Body of pancreas (tissue), 4 donors: ENCODE results near the gene SYT6. TPM values are rescaled to one million over a fixed set of nuclear protein-coding genes. Genes with fewer than 3 reads are reported as not detected.

ENCODE experiments used
- ATAC-seq: fragments of 150-250 bp; one replicate; pipeline ENCODE4 v1.9.1; 2016
- DNase-seq, 4 donors: peaks; one replicate each; pipeline ENCODE4 v3.0.0-alpha.2; 2019
- H3K27ac ChIP-seq, 4 donors: fragments of 200-600 bp; sonication (generic); 1 replicate in 3 of 4; 2 replicates in 1 of 4; pipeline versions ENCODE4 v1.5.1 to v1.6.1; 2016 to 2019; ENCODE audit warnings: mild to moderate bottlenecking in 1 of 4, mixed read lengths in 1 of 4, moderate library complexity in 1 of 4
- H3K27me3 ChIP-seq, 2 donors: fragments of 200-600 bp; sonication (generic); one replicate each; pipeline ENCODE4 v1.6.0; 2016; ENCODE audit warnings: mild to moderate bottlenecking in 1 of 2
- H3K36me3 ChIP-seq, 2 donors: fragments of 200-600 bp; sonication (generic); replicated peaks in 1 of 2; 2 replicates each; pipeline ENCODE4 v1.5.1; 2016; ENCODE audit warnings: low read depth in 2 of 2; ENCODE audit not compliant: insufficient read depth in 1 of 2
- H3K4me1 ChIP-seq: fragments of 200-600 bp; sonication (generic); one replicate; pipeline ENCODE4 v1.6.0; 2016
- H3K4me3 ChIP-seq, 2 donors: fragments of 200-600 bp; sonication (generic); 1 replicate in 1 of 2; 2 replicates in 1 of 2; pipeline ENCODE4 v1.5.1; 2016 to 2019
- H3K9me3 ChIP-seq, 3 donors: fragments of 200-600 bp; sonication (generic); 1 replicate in 2 of 3; 2 replicates in 1 of 3; pipeline ENCODE4 v1.5.1; 2016
- POLR2A ChIP-seq, 3 donors: fragments of 450-650 bp; IDR thresholded peaks; one replicate each; pipeline ENCODE4 v1.6.1; 2016; ENCODE audit warnings: antibody characterized with exemption in 3 of 3, mild to moderate bottlenecking in 2 of 3
- WGBS, 2 donors: methylation state at CpG; one replicate each; pipeline ENCODE4 v1.1.5; 2017; 5-methylcytosine and 5-hydroxymethylcytosine counted together
- intact Hi-C: fragments of 100-400 bp; cut with DNase I; formaldehyde crosslinking; loops from one replicate; pipeline ENCODE4 v1.15.1; 2023
- total RNA-seq, 2 donors: library from RNA; depleted of rRNA; stranded (reverse); fragments of >200 nt; gene quantifications; one replicate each; pipeline ENCODE4 v1.1.0, GENCODE V29; 2016
- TF ChIP-seq, protein P1 (sequence below), 7 experiments: fragments of 450-650 bp in 4 of 7; fragments of 200-600 bp in 3 of 7; sonication (generic) in 3 of 7; IDR thresholded peaks; one replicate each; pipeline ENCODE4 v1.5.1; 2016 to 2019; ENCODE audit warnings: antibody characterized with exemption in 7 of 7

SYT6 gene
- total RNA-seq, 2 donors from 2014 or later, result 3.3 to 4.4 TPM

DNA sequence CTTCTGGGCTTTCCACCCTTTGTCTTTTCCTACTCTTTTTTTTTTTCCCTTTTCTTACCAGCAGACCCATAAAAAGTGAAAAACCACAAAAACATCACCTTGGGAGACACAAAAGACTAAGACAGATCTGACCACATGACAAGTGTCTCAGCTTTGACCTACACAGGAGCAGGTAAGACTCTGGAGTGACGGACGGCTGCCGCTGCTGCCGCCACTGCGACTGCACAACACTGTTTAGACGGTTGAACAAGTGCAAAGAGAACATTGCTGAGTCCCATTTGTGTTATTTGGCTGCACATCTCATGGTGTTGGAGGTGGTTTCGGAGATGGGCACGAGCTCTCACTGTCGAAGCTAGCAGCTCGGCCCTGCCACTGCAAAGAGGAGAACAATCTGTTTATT lies 62.0 kb downstream of the SYT6 start:
- Histone ChIP-seq H3K4me1 (no peaks in the 10 kb centered on the region), H3K27me3 (no peaks in the 10 kb centered on the region), H3K27ac (no peak overlapping the region), H3K4me3 (no peak overlapping the region), H3K36me3 (no peaks in the 10 kb centered on the region), H3K9me3 (no peaks in the 10 kb centered on the region)
- intact Hi-C loops, result no loop called here
- 73 to 82% methylated on average over 10 of the region's 10 CpGs for WGBS, 2 donors
- ATAC-seq (no peak), DNase-seq (no peak)
- no peak for TF ChIP-seq POLR2A (IDR thresholded peaks at IDR 0.05)
- TF ChIP-seq, protein P1, sequence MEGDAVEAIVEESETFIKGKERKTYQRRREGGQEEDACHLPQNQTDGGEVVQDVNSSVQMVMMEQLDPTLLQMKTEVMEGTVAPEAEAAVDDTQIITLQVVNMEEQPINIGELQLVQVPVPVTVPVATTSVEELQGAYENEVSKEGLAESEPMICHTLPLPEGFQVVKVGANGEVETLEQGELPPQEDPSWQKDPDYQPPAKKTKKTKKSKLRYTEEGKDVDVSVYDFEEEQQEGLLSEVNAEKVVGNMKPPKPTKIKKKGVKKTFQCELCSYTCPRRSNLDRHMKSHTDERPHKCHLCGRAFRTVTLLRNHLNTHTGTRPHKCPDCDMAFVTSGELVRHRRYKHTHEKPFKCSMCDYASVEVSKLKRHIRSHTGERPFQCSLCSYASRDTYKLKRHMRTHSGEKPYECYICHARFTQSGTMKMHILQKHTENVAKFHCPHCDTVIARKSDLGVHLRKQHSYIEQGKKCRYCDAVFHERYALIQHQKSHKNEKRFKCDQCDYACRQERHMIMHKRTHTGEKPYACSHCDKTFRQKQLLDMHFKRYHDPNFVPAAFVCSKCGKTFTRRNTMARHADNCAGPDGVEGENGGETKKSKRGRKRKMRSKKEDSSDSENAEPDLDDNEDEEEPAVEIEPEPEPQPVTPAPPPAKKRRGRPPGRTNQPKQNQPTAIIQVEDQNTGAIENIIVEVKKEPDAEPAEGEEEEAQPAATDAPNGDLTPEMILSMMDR (IDR thresholded peaks at IDR 0.05), result no peak

DNA sequence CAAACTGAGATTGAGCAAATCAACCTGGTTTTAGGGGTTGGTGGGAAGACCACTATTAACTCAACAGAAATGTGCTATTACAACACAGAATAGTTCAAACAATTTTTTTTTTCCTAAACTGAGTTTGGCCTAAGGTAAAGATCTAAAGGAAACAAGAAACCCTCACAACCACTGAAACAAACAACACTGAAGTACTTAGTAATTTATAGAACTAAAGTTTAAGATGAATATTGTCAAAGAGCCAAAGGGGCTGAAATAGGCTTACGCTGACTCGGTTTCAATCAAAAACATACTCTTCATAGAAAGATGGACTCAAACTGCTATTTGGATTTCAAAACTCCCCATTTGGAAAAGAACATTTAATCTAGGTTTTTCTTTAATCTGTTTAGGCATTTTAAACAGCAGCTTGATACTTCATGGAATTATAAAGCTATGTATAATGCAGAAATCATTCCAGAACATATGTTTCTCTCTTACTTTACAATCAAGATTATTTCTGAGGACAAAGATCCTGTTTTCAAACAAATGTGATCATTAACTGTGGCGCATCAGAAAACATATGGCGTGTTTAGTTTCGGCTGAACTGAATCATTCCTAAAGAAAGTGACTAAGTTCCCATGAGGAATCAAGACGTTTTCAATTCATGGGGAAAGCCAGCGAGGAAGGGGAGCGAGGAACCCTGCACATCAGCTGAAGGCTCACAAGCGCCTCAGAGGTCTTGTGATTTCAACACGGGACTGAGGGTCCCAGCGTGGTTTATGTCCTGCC lies 62.7 kb downstream of the SYT6 start:
- DNase-seq (no peak), ATAC-seq (no peak)
- no peaks in the 10 kb centered on the region for H3K4me1 ChIP-seq
- no peaks in the 10 kb centered on the region for H3K9me3 ChIP-seq
- H3K27ac ChIP-seq, result no peak overlapping the region
- H3K36me3 ChIP-seq, result no peaks in the 10 kb centered on the region
- WGBS, 2 donors, result 79 to 80% methylated on average over 11 of the region's 11 CpGs
- H3K27me3 ChIP-seq, result no peaks in the 10 kb centered on the region
- intact Hi-C loops, result no loop called here
- TF ChIP-seq POLR2A (IDR thresholded peaks at IDR 0.05), result no peak
- TF ChIP-seq, protein P1 (IDR thresholded peaks at IDR 0.05), result no peak
- H3K4me3 ChIP-seq, result no peak overlapping the region

DNA sequence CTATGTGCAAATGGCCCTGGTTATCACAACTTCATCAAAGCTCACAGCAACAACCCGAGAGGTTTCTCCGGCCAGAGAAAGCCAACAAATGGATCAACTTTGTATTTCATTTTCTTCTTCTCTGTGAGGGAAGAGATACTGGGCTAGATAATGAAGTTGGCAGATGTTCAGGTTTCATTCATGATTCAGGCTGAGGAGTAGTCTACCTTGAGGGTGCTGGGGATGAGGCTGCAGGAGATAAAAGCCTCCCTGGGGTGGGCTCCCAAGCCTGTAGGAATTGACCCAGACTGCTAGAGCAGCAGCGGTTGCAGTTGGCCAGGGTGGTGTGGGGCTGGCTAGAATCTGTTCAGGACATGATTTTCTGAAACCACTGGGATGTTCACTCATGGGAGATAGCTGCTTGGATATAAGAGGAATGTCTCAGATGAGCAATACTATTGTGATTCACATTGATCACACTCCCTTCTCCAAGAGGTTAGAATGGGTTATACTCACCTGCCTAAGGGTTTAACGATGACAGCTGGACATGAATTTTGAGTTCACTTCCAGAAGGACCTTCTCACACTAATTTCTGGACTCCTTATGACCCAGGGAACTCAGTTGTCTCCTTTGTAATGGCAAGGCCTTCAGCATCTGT lies 64.0 kb downstream of the SYT6 start:
- intact Hi-C loops, result no loop called here
- H3K27me3 ChIP-seq, result no peaks in the 10 kb centered on the region
- WGBS, 2 donors, result 73 to 81% methylated on average over 4 of the region's 4 CpGs
- ATAC-seq, result no peak
- H3K4me3 ChIP-seq, result no peak overlapping the region
- no peak overlapping the region for H3K27ac ChIP-seq
- H3K36me3 ChIP-seq, result no peaks in the 10 kb centered on the region
- no peak for TF ChIP-seq POLR2A (IDR thresholded peaks at IDR 0.05)
- TF ChIP-seq, protein P1 (IDR thresholded peaks at IDR 0.05), result no peak
- no peak for DNase-seq
- no peaks in the 10 kb centered on the region for H3K4me1 ChIP-seq
- no peaks in the 10 kb centered on the region for H3K9me3 ChIP-seq

DNA sequence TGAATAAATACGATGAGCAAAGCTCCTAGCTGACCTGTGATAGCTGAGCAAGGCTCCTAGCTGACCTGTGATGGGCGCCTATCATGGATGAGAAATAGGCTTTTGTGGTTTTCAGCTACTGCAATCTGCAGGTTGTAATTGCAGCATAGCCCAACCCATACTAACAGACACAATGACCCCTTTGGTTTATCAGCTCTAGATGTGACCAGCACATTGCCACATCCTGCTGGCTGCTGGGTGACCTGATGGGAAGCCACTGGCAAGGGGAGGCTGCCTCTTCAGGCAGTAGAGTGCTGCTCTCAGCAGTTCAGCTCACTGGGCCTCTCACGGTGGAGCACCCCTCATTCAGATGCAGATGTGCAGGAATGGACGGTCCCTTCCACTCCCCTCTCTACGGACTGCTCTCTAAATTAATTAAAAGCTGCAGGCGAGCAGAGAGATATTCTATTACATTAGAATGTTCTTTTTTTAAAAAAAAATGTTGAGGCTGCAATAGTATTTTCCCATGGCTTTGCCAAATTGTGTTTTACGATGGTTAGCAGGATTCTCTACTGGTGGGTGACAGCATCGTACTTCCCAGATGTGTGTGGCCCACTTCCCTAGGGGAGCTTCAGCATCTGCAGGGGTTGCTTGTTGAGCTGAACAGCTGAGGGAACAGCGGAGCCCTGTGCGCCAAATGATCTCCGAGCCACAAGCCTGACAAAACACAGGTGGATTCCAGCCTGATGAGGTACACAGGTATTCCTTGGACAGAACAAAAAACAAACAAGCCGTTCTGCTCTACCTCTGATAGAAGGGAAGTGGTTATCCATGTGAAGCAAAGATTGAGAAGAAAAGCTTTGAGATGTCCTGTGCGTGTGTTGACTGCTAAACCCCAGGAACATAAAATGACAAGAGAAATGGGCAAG lies 65.0 kb downstream of the SYT6 start:
- Histone ChIP-seq H3K4me1 (no peaks in the 10 kb centered on the region), H3K27ac (no peak overlapping the region), H3K27me3 (no peaks in the 10 kb centered on the region), H3K36me3 (no peaks in the 10 kb centered on the region), H3K4me3 (no peak overlapping the region), H3K9me3 (no peaks in the 10 kb centered on the region)
- TF ChIP-seq, protein P1 (IDR thresholded peaks at IDR 0.05), result no peak
- TF ChIP-seq POLR2A (IDR thresholded peaks at IDR 0.05), result no peak
- WGBS, 2 donors, result 65 to 67% methylated on average over 12 to 13 of the region's 13 CpGs
- no peak for DNase-seq
- intact Hi-C loops, result no loop called here
- no peak for ATAC-seq
